ENCODE measurements around the gene ZBTB20.

Gene ZBTB20

DNA sequence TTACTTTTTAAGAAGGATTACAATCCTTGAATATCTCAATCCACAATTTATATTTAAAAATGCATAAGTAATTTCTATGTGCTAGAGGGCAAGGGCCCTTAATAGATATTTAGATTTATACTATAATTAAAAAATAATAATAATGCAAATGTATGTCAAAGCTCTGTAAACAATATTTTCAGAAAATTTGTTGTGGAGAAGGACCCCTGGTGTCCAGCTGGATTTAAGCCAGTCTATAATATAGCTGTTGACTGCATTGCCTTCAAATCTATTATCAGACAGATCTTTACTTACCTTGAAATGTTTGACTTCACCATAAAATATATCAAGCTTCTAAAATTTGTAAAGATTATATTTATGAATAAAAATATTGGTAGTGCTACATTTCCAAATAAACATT lies 65.6 kb downstream of the ZBTB20 start:
- no peak for ATAC-seq
- no peak for TF ChIP-seq ZFP3 (CRISPR knock-in tag; IDR thresholded peaks at IDR 0.05)
- no peak for TF ChIP-seq ZFP30 (CRISPR knock-in tag; IDR thresholded peaks at IDR 0.05)
- TF ChIP-seq BACH2 (CRISPR knock-in tag; IDR thresholded peaks at IDR 0.05; ENCODE audit: borderline replicate concordance) = no peak
- no peak for TF ChIP-seq SNAI2 (CRISPR knock-in tag; IDR thresholded peaks at IDR 0.05)
- TF ChIP-seq OSR1 (CRISPR knock-in tag; IDR thresholded peaks at IDR 0.05) = no peak
- TF ChIP-seq ZC3H10 (CRISPR knock-in tag; IDR thresholded peaks at IDR 0.05) = no peak
- TF ChIP-seq, protein P1, sequence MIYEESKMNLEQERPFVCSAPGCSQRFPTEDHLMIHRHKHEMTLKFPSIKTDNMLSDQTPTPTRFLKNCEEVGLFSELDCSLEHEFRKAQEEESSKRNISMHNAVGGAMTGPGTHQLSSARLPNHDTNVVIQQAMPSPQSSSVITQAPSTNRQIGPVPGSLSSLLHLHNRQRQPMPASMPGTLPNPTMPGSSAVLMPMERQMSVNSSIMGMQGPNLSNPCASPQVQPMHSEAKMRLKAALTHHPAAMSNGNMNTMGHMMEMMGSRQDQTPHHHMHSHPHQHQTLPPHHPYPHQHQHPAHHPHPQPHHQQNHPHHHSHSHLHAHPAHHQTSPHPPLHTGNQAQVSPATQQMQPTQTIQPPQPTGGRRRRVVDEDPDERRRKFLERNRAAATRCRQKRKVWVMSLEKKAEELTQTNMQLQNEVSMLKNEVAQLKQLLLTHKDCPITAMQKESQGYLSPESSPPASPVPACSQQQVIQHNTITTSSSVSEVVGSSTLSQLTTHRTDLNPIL (CRISPR knock-in tag; IDR thresholded peaks at IDR 0.05; ENCODE audit: low read depth) = no peak

GRCh38 chr3:115077501-115078250 lies 69.4 kb downstream of the ZBTB20 start:
- TF ChIP-seq RARB (CRISPR knock-in tag; IDR thresholded peaks at IDR 0.05) = no peak
- no peak for ATAC-seq

- ATAC-seq = no peak
- TF ChIP-seq ZFP30 (CRISPR knock-in tag; IDR thresholded peaks at IDR 0.05) (no peak), ISL1 (CRISPR knock-in tag; IDR thresholded peaks at IDR 0.05) (peak; percentile 37)
Observed at GRCh38 chr3:115074502-115074901, 72.6 kb downstream of the ZBTB20 start.

GRCh38 chr3:115072265-115073021 lies 74.6 kb downstream of the ZBTB20 start:
- no peak for TF ChIP-seq GLIS3 (CRISPR knock-in tag; IDR thresholded peaks at IDR 0.05)
- peak; percentile 82 for TF ChIP-seq TOX (CRISPR knock-in tag; IDR thresholded peaks at IDR 0.05; ENCODE audit: borderline replicate concordance)
- TF ChIP-seq ZFP30 (CRISPR knock-in tag; IDR thresholded peaks at IDR 0.05) = no peak
- no peak for TF ChIP-seq ARNTL (CRISPR knock-in tag; IDR thresholded peaks at IDR 0.05; ENCODE audit: borderline replicate concordance, low read depth)
- no peak for TF ChIP-seq TSHZ2 (CRISPR knock-in tag; IDR thresholded peaks at IDR 0.05)
- no peak; the same call in 1 of the 2 replicates for TF ChIP-seq RARB (CRISPR knock-in tag; IDR thresholded peaks at IDR 0.05)
- TF ChIP-seq, protein P2, sequence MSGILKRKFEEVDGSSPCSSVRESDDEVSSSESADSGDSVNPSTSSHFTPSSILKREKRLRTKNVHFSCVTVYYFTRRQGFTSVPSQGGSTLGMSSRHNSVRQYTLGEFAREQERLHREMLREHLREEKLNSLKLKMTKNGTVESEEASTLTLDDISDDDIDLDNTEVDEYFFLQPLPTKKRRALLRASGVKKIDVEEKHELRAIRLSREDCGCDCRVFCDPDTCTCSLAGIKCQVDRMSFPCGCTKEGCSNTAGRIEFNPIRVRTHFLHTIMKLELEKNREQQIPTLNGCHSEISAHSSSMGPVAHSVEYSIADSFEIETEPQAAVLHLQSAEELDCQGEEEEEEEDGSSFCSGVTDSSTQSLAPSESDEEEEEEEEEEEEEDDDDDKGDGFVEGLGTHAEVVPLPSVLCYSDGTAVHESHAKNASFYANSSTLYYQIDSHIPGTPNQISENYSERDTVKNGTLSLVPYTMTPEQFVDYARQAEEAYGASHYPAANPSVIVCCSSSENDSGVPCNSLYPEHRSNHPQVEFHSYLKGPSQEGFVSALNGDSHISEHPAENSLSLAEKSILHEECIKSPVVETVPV (CRISPR knock-in tag; IDR thresholded peaks at IDR 0.05) = no peak
- TF ChIP-seq ZFP3 (CRISPR knock-in tag; IDR thresholded peaks at IDR 0.05) = peak; percentile 13; the same call in 1 of the 2 replicates
- no peak for TF ChIP-seq BACH2 (CRISPR knock-in tag; IDR thresholded peaks at IDR 0.05; ENCODE audit: borderline replicate concordance)
- TF ChIP-seq PATZ1 (CRISPR knock-in tag; IDR thresholded peaks at IDR 0.05; ENCODE audit: borderline replicate concordance) = peak; percentile 78
- no peak for TF ChIP-seq TCF4 (CRISPR knock-in tag; IDR thresholded peaks at IDR 0.05; ENCODE audit: borderline replicate concordance)
- TF ChIP-seq ESRRG (CRISPR knock-in tag; IDR thresholded peaks at IDR 0.05) = no peak
- TF ChIP-seq ZNF565 (CRISPR knock-in tag; conservative IDR thresholded peaks at IDR 0.05; ENCODE audit: low read depth) = no peak
- TF ChIP-seq ZC3H10 (CRISPR knock-in tag; IDR thresholded peaks at IDR 0.05) = peak; percentile 77; the same call in 1 of the 2 replicates
- TF ChIP-seq, protein P1 (CRISPR knock-in tag; IDR thresholded peaks at IDR 0.05; ENCODE audit: low read depth) = no peak
- TF ChIP-seq ISL1 (CRISPR knock-in tag; IDR thresholded peaks at IDR 0.05) = peak; percentile 85
- no peak for TF ChIP-seq PPARA (CRISPR knock-in tag; IDR thresholded peaks at IDR 0.05; ENCODE audit: borderline replicate concordance)
- TF ChIP-seq POU6F1 (CRISPR knock-in tag; IDR thresholded peaks at IDR 0.05; ENCODE audit: borderline replicate concordance, low read depth) = no peak
- no peak for TF ChIP-seq ZNF8 (CRISPR knock-in tag; IDR thresholded peaks at IDR 0.05)
- TF ChIP-seq ZNF70 (CRISPR knock-in tag; IDR thresholded peaks at IDR 0.05) = no peak
- no peak for TF ChIP-seq CSDC2 (CRISPR knock-in tag; IDR thresholded peaks at IDR 0.05)
- TF ChIP-seq OSR1 (CRISPR knock-in tag; IDR thresholded peaks at IDR 0.05) = no peak
- no peak; the same call in 1 of the 2 replicates for TF ChIP-seq SNAI2 (CRISPR knock-in tag; IDR thresholded peaks at IDR 0.05)
- peak; percentile 89 for ATAC-seq

Data from SK-N-SH treated with all-trans-retinoic acid at 6 μM for 48 hours (cell line).